Measurements from ENCODE around the gene CAPG.
A peak's percentile ranks its signal among the peaks of the same experiment; 100 is the strongest.

The CAPG gene

DNA sequence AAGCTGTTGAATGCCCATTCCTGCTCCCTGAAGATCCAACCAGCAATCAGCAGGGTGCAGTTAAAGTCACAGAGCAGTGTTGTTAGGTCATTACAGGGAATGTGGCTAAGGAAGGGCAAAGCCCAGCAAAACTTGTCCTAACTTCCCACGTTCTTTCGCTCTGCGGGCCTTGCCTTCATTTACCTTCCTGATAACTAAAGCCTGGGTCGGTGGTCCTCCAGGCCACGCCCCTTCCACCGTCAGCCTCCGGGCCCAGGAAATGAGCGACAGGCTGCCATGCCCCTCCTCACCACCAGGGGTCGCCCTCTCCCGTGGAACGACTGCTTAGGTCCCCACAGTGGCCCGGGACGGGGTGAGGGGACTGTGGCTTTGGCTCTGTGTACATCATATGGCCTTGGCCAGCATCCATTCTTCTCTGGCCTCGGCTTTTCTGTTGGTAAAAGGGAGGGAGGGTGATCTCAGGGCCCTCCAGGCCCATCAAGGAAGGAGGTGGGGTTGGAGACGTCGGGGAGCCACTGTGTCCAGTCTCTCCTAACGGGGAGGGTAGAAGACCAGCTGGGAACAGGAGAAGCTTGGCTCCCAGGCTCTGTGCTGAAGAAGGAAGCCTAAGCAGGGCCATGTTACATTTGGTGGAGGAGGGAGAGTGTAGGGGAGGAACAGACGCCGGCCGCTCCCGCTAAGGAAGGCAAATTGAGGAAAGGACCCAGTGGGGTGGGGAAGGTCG, 10.5 kb upstream of the CAPG start (continued):
- TF ChIP-seq, protein P1, sequence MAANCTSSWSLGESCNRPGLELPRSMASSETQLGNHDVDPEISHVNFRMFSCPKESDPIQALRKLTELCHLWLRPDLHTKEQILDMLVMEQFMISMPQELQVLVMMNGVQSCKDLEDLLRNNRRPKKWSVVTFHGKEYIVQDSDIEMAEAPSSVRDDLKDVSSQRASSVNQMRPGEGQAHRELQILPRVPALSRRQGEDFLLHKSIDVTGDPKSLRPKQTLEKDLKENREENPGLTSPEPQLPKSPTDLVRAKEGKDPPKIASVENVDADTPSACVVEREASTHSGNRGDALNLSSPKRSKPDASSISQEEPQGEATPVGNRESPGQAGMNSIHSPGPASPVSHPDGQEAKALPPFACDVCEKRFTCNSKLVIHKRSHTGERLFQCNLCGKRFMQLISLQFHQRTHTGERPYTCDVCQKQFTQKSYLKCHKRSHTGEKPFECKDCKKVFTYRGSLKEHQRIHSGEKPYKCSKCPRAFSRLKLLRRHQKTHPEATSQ (tag by site-specific recombination; IDR thresholded peaks at IDR 0.05), result no peak
- TF ChIP-seq, protein P2, sequence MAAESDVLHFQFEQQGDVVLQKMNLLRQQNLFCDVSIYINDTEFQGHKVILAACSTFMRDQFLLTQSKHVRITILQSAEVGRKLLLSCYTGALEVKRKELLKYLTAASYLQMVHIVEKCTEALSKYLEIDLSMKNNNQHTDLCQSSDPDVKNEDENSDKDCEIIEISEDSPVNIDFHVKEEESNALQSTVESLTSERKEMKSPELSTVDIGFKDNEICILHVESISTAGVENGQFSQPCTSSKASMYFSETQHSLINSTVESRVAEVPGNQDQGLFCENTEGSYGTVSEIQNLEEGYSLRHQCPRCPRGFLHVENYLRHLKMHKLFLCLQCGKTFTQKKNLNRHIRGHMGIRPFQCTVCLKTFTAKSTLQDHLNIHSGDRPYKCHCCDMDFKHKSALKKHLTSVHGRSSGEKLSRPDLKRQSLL (tag by site-specific recombination; IDR thresholded peaks at IDR 0.05), result no peak
- TF ChIP-seq ZNF473 (tag by site-specific recombination; IDR thresholded peaks at IDR 0.05) (no peak), ZNF585B (tag by site-specific recombination; IDR thresholded peaks at IDR 0.05) (no peak), ZNF785 (tag by site-specific recombination; IDR thresholded peaks at IDR 0.05) (no peak), ZNF776 (tag by site-specific recombination; IDR thresholded peaks at IDR 0.05; ENCODE audit: borderline replicate concordance) (no peak), ZNF530 (tag by site-specific recombination; IDR thresholded peaks at IDR 0.05; ENCODE audit: low read depth) (no peak), ZNF16 (tag by site-specific recombination; IDR thresholded peaks at IDR 0.05; ENCODE audit: low read depth) (no peak), ZNF214 (tag by site-specific recombination; IDR thresholded peaks at IDR 0.05; ENCODE audit: borderline replicate concordance) (no peak), ZNF521 (tag by site-specific recombination; IDR thresholded peaks at IDR 0.05) (no peak), ZNF404 (tag by site-specific recombination; IDR thresholded peaks at IDR 0.05) (no peak), MYNN (tag by site-specific recombination; IDR thresholded peaks at IDR 0.05; ENCODE audit: borderline replicate concordance) (no peak), SP7 (tag by site-specific recombination; IDR thresholded peaks at IDR 0.05) (peak; percentile 54; the same call in 1 of the 2 replicates), ZBTB17 (tag by site-specific recombination; IDR thresholded peaks at IDR 0.05) (peak; percentile 51; the same call in 1 of the 2 replicates)
- TF ChIP-seq, protein P3, sequence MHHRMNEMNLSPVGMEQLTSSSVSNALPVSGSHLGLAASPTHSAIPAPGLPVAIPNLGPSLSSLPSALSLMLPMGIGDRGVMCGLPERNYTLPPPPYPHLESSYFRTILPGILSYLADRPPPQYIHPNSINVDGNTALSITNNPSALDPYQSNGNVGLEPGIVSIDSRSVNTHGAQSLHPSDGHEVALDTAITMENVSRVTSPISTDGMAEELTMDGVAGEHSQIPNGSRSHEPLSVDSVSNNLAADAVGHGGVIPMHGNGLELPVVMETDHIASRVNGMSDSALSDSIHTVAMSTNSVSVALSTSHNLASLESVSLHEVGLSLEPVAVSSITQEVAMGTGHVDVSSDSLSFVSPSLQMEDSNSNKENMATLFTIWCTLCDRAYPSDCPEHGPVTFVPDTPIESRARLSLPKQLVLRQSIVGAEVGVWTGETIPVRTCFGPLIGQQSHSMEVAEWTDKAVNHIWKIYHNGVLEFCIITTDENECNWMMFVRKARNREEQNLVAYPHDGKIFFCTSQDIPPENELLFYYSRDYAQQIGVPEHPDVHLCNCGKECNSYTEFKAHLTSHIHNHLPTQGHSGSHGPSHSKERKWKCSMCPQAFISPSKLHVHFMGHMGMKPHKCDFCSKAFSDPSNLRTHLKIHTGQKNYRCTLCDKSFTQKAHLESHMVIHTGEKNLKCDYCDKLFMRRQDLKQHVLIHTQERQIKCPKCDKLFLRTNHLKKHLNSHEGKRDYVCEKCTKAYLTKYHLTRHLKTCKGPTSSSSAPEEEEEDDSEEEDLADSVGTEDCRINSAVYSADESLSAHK (tag by site-specific recombination; IDR thresholded peaks at IDR 0.05), result no peak
- TF ChIP-seq, protein P4, sequence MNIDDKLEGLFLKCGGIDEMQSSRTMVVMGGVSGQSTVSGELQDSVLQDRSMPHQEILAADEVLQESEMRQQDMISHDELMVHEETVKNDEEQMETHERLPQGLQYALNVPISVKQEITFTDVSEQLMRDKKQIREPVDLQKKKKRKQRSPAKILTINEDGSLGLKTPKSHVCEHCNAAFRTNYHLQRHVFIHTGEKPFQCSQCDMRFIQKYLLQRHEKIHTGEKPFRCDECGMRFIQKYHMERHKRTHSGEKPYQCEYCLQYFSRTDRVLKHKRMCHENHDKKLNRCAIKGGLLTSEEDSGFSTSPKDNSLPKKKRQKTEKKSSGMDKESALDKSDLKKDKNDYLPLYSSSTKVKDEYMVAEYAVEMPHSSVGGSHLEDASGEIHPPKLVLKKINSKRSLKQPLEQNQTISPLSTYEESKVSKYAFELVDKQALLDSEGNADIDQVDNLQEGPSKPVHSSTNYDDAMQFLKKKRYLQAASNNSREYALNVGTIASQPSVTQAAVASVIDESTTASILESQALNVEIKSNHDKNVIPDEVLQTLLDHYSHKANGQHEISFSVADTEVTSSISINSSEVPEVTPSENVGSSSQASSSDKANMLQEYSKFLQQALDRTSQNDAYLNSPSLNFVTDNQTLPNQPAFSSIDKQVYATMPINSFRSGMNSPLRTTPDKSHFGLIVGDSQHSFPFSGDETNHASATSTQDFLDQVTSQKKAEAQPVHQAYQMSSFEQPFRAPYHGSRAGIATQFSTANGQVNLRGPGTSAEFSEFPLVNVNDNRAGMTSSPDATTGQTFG (tag by site-specific recombination; IDR thresholded peaks at IDR 0.05; ENCODE audit: borderline replicate concordance), result no peak
- TF ChIP-seq, protein P5, sequence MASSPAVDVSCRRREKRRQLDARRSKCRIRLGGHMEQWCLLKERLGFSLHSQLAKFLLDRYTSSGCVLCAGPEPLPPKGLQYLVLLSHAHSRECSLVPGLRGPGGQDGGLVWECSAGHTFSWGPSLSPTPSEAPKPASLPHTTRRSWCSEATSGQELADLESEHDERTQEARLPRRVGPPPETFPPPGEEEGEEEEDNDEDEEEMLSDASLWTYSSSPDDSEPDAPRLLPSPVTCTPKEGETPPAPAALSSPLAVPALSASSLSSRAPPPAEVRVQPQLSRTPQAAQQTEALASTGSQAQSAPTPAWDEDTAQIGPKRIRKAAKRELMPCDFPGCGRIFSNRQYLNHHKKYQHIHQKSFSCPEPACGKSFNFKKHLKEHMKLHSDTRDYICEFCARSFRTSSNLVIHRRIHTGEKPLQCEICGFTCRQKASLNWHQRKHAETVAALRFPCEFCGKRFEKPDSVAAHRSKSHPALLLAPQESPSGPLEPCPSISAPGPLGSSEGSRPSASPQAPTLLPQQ (tag by site-specific recombination; IDR thresholded peaks at IDR 0.05), result peak; percentile 52; the same call in 1 of the 2 replicates
- TF ChIP-seq, protein P6, sequence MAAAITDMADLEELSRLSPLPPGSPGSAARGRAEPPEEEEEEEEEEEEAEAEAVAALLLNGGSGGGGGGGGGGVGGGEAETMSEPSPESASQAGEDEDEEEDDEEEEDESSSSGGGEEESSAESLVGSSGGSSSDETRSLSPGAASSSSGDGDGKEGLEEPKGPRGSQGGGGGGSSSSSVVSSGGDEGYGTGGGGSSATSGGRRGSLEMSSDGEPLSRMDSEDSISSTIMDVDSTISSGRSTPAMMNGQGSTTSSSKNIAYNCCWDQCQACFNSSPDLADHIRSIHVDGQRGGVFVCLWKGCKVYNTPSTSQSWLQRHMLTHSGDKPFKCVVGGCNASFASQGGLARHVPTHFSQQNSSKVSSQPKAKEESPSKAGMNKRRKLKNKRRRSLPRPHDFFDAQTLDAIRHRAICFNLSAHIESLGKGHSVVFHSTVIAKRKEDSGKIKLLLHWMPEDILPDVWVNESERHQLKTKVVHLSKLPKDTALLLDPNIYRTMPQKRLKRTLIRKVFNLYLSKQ (tag by site-specific recombination; IDR thresholded peaks at IDR 0.05; ENCODE audit: borderline replicate concordance), result no peak
- TF ChIP-seq, protein P7, sequence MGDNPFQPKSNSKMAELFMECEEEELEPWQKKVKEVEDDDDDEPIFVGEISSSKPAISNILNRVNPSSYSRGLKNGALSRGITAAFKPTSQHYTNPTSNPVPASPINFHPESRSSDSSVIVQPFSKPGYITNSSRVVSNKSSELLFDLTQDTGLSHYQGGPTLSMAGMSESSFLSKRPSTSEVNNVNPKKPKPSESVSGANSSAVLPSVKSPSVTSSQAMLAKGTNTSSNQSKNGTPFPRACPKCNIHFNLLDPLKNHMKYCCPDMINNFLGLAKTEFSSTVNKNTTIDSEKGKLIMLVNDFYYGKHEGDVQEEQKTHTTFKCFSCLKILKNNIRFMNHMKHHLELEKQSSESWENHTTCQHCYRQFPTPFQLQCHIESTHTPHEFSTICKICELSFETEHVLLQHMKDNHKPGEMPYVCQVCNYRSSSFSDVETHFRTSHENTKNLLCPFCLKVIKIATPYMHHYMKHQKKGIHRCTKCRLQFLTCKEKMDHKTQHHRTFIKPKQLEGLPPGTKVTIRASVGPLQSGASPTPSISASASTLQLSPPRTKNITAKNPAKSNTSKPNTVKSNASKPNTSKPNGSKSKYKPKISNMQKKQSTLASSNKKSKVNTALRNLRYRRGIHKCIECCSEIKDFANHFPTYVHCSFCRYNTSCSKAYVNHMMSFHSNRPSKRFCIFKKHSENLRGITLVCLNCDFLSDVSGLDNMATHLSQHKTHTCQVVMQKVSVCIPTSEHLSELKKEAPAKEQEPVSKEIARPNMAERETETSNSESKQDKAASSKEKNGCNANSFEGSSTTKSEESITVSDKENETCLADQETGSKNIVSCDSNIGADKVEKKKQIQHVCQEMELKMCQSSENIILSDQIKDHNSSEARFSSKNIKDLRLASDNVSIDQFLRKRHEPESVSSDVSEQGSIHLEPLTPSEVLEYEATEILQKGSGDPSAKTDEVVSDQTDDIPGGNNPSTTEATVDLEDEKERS (tag by site-specific recombination; IDR thresholded peaks at IDR 0.05), result no peak
- TF ChIP-seq, protein P8, sequence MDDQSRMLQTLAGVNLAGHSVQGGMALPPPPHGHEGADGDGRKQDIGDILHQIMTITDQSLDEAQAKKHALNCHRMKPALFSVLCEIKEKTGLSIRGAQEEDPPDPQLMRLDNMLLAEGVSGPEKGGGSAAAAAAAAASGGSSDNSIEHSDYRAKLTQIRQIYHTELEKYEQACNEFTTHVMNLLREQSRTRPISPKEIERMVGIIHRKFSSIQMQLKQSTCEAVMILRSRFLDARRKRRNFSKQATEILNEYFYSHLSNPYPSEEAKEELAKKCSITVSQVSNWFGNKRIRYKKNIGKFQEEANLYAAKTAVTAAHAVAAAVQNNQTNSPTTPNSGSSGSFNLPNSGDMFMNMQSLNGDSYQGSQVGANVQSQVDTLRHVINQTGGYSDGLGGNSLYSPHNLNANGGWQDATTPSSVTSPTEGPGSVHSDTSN (CRISPR knock-in tag; IDR thresholded peaks at IDR 0.05), result 0 out of 2 replicates have a peak, but pooled peaks have one; percentile 45
- TF ChIP-seq, protein P9, sequence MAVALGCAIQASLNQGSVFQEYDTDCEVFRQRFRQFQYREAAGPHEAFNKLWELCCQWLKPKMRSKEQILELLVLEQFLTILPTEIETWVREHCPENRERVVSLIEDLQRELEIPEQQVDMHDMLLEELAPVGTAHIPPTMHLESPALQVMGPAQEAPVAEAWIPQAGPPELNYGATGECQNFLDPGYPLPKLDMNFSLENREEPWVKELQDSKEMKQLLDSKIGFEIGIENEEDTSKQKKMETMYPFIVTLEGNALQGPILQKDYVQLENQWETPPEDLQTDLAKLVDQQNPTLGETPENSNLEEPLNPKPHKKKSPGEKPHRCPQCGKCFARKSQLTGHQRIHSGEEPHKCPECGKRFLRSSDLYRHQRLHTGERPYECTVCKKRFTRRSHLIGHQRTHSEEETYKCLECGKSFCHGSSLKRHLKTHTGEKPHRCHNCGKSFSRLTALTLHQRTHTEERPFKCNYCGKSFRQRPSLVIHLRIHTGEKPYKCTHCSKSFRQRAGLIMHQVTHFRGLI (tag by site-specific recombination; IDR thresholded peaks at IDR 0.05), result no peak

Data from HEK293 (cell line).